HG03460 (cell line): ENCODE measurements around the gene HSFX3.
A peak's percentile ranks its signal among the peaks of the same experiment; 100 is the strongest.
"Not testable (repeated sequence)": the region's sequence is repeated elsewhere in the genome, so short reads cannot be mapped to it uniquely, and the experiment has no call there.

Experiments
- ATAC-seq: cut with Tn5 transposase; IDR thresholded peaks from one replicate; pipeline ENCODE4 v1.9.1; 2021; ENCODE audit not compliant: unreplicated experiment

The HSFX3 gene

GRCh38 chrX:149545545-149546543 lies 3.9 kb downstream of the HSFX3 start:
- ATAC-seq, result peak; percentile 51

GRCh38 chrX:149541521-149542047 lies 8.1 kb downstream of the HSFX3 start:
- ATAC-seq, result no peak

GRCh38 chrX:149540621-149541520 lies 8.9 kb downstream of the HSFX3 start, which contains the start of gene EOLA1:
EOLA1 (plus strand) TSS chrX:149541012; CDS start chrX:149545631, 4,619 bp downstream.
- peak; percentile 75 for ATAC-seq

- peak; percentile 1 for ATAC-seq
These were observed 9.5 kb downstream of the HSFX3 start for GRCh38 chrX:149540131-149540620.

- peak; percentile 43 for ATAC-seq
These were observed 10.2 kb downstream of the HSFX3 start for GRCh38 chrX:149539283-149540130.

- ATAC-seq, result not testable (repeated sequence)
These were observed 12.2 kb downstream of the HSFX3 start for GRCh38 chrX:149537474-149537873.

GRCh38 chrX:149534926-149535602 lies 14.7 kb downstream of the HSFX3 start:
- ATAC-seq, result not testable (repeated sequence)

GRCh38 chrX:149533999-149534398 lies 15.7 kb downstream of the HSFX3 start:
- ATAC-seq, result not testable (repeated sequence)

GRCh38 chrX:149532868-149533267 lies 16.9 kb downstream of the HSFX3 start:
- not testable (repeated sequence) for ATAC-seq

GRCh38 chrX:149531599-149531998 lies 18.1 kb downstream of the HSFX3 start:
- ATAC-seq, result peak; percentile 79

GRCh38 chrX:149528381-149528780 lies 21.3 kb downstream of the HSFX3 start:
- no peak for ATAC-seq

GRCh38 chrX:149527705-149528104 lies 22.0 kb downstream of the HSFX3 start:
- ATAC-seq, result no peak

GRCh38 chrX:149526318-149527033 lies 23.2 kb downstream of the HSFX3 start:
- ATAC-seq, result not testable (repeated sequence)

- peak; percentile 59 for ATAC-seq
These were observed 23.8 kb downstream of the HSFX3 start for GRCh38 chrX:149525903-149526302.

GRCh38 chrX:149525389-149525788 lies 24.3 kb downstream of the HSFX3 start:
- peak; percentile 90 for ATAC-seq

- no peak for ATAC-seq
These were observed 26.8 kb downstream of the HSFX3 start for GRCh38 chrX:149522916-149523315.

GRCh38 chrX:149521438-149521837 lies 28.3 kb downstream of the HSFX3 start:
- no peak for ATAC-seq

GRCh38 chrX:149520636-149521277 lies 29.0 kb downstream of the HSFX3 start:
- ATAC-seq, result not testable (repeated sequence)
